Calu3 (cell line): Measurements from ENCODE around the gene PPP4C. TPM values are rescaled to one million over a fixed set of nuclear protein-coding genes. Genes with fewer than 3 reads are reported as not detected.

ENCODE experiments used
- BruUV-seq: library from RNA; stranded (reverse); fragments of 400-500 nt; replicated peaks from 2 replicates; lab custom pipeline; 2021; lab: Mats Ljungman, UMichigan
- CTCF ChIA-PET: fragments of 300-600 bp; sonication (Branson Sonifier 250); formaldehyde crosslinking; loops from one replicate; lab custom pipeline; 2022; ENCODE audit warnings: antibody characterized with exemption; lab: Charles Lee
- DNase-seq: peaks from one replicate; pipeline ENCODE4 v3.0.0; 2022
- H3K27ac Mint-ChIP-seq: one replicate; pipeline ENCODE4 v1.8.0; 2022; ENCODE audit warnings: mixed read lengths; ENCODE audit not compliant: unreplicated experiment
- H3K27me3 Mint-ChIP-seq: one replicate; pipeline ENCODE4 v1.8.0; 2022; ENCODE audit warnings: mixed read lengths; ENCODE audit not compliant: unreplicated experiment
- H3K36me3 Mint-ChIP-seq: one replicate; pipeline ENCODE4 v1.8.0; 2022; ENCODE audit warnings: mild to moderate bottlenecking, moderate library complexity, mixed read lengths; ENCODE audit not compliant: insufficient read depth, unreplicated experiment
- H3K4me1 Mint-ChIP-seq: one replicate; pipeline ENCODE4 v1.8.0; 2022; ENCODE audit warnings: mild to moderate bottlenecking, low read depth, mixed read lengths; ENCODE audit not compliant: unreplicated experiment
- H3K4me3 Mint-ChIP-seq: one replicate; pipeline ENCODE4 v1.8.0; 2022; ENCODE audit warnings: mild to moderate bottlenecking, low read depth, moderate library complexity, mixed read lengths; ENCODE audit not compliant: unreplicated experiment
- H3K9me3 Mint-ChIP-seq: one replicate; pipeline ENCODE4 v1.8.0; 2022; ENCODE audit warnings: low read depth, mixed read lengths; ENCODE audit not compliant: unreplicated experiment
- intact Hi-C: fragments of 100-400 bp; cut with micrococcal nuclease; formaldehyde crosslinking; loops from one replicate; pipeline ENCODE4 v1.10.0; 2022; ENCODE audit not compliant: unreplicated experiment
- total RNA-seq: library from RNA; stranded (reverse); gene quantifications from 2 replicates; pipeline ENCODE4 v1.2.3, GENCODE V29; 2022
- TF ChIP-seq, protein P1 (sequence below): fragments of 200-600 bp; IDR thresholded peaks from one replicate; pipeline ENCODE4 v1.8.0; 2022; ENCODE audit warnings: antibody characterized with exemption; ENCODE audit not compliant: unreplicated experiment

Gene PPP4C
- total RNA-seq, 1 experiment from 2014 or later: 184 TPM

DNA sequence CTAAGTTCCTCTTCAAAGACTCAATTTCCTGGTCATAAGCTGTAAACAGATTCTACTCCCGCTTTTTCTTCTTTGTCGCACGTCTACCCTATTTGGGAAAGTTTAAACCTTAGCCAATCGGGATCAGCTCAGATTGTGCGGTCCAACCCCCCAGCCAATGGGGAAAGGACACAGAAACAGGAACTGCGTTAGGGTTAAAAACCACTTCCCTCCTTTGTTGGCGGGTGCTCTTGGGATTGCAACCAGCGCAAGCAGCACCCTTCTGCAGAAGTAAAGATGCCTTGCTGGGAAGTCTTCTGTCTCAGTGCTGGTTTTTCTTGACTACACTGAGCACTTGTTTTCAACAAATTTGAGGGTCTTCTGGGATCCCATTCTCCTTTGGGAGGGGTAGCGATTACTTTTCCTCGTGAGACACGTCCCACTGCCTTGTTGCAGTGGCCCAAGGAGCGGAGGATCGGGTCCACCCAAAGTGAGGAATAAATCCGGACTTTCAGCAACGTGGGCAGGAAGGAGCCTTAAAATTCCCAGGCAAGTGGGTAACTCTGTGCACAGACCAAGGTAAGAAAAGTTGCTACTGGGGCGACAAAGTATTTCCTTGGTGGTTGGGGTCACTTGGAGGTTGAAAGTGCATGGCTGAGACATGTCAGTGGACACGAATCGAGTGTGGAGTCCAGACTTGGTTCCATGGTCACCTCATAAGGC is 21.2 kb downstream of the PPP4C start:
- intact Hi-C loops: no loop called here
- H3K9me3 Mint-ChIP-seq: peaks cover 6% of the 10 kb centered on the region
- no TSS peak for BruUV-seq
- H3K27ac Mint-ChIP-seq: peak overlapping the region; percentile 56
- no peaks in the 10 kb centered on the region for H3K27me3 Mint-ChIP-seq
- TF ChIP-seq, protein P1, sequence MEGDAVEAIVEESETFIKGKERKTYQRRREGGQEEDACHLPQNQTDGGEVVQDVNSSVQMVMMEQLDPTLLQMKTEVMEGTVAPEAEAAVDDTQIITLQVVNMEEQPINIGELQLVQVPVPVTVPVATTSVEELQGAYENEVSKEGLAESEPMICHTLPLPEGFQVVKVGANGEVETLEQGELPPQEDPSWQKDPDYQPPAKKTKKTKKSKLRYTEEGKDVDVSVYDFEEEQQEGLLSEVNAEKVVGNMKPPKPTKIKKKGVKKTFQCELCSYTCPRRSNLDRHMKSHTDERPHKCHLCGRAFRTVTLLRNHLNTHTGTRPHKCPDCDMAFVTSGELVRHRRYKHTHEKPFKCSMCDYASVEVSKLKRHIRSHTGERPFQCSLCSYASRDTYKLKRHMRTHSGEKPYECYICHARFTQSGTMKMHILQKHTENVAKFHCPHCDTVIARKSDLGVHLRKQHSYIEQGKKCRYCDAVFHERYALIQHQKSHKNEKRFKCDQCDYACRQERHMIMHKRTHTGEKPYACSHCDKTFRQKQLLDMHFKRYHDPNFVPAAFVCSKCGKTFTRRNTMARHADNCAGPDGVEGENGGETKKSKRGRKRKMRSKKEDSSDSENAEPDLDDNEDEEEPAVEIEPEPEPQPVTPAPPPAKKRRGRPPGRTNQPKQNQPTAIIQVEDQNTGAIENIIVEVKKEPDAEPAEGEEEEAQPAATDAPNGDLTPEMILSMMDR: no peak
- peaks cover 42% of the 10 kb centered on the region for H3K36me3 Mint-ChIP-seq
- H3K4me3 Mint-ChIP-seq: peak overlapping the region; percentile 62
- DNase-seq: no peak
- H3K4me1 Mint-ChIP-seq: peaks cover 23% of the 10 kb centered on the region
- CTCF ChIA-PET: no interaction called here

- intact Hi-C loops: no loop called here
- H3K36me3 Mint-ChIP-seq: peaks cover 13% of the 10 kb centered on the region
- H3K27ac Mint-ChIP-seq: peak overlapping the region; percentile 52
- TF ChIP-seq, protein P1: no peak
- peaks cover 19% of the 10 kb centered on the region for H3K4me1 Mint-ChIP-seq
- CTCF ChIA-PET: interaction anchor here (2.8 kb wide), 1 partner anchor 12 kb away, joined by 10 read pairs; the partner anchor contains the start of gene TBX6
- peak overlapping the region; percentile 35 for H3K4me3 Mint-ChIP-seq
- no peaks in the 10 kb centered on the region for H3K27me3 Mint-ChIP-seq
- no peak for DNase-seq
- no TSS peak for BruUV-seq
- peaks cover 4% of the 10 kb centered on the region for H3K9me3 Mint-ChIP-seq
Measured at GRCh38 chr16:30104090-30104489, 28.3 kb downstream of the PPP4C start.

DNA sequence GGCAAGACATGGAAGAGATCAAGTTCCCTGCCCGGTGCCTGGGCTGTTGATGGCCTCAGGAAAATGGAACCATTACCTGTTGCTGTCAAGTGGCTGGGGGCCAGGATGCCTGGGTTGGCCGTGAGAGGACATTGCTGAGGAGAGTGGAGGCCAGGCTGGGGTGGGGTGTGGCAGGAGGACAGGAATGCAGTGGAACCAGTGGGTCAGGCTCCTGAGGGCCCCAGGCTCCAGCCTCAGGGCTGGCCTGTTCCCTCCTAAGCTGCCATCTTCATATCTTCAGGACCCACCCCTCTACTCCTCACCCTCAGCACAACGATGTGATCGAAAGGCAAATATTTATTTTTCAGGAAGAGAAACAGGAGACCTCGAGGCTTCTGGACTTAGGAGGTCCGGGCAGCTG is 28.7 kb downstream of the PPP4C start:
- intact Hi-C loops: no loop called here
- no TSS peak for BruUV-seq
- H3K36me3 Mint-ChIP-seq: peaks cover 13% of the 10 kb centered on the region
- TF ChIP-seq, protein P1: no peak
- H3K4me3 Mint-ChIP-seq: peak overlapping the region; percentile 35
- H3K27ac Mint-ChIP-seq: peak overlapping the region; percentile 52
- H3K4me1 Mint-ChIP-seq: peaks cover 19% of the 10 kb centered on the region
- peaks cover 4% of the 10 kb centered on the region for H3K9me3 Mint-ChIP-seq
- CTCF ChIA-PET: interaction anchor here (2.8 kb wide), 1 partner anchor 12 kb away, joined by 10 read pairs; the partner anchor contains the start of gene TBX6
- peak; percentile 85 for DNase-seq
- H3K27me3 Mint-ChIP-seq: no peaks in the 10 kb centered on the region

GRCh38 chr16:30108059-30108850 is 32.5 kb downstream of the PPP4C start:
- Mint-ChIP-seq H3K9me3 (peaks cover 4% of the 10 kb centered on the region), H3K36me3 (peaks cover 14% of the 10 kb centered on the region), H3K4me3 (no peak overlapping the region), H3K4me1 (peaks cover 26% of the 10 kb centered on the region), H3K27me3 (no peaks in the 10 kb centered on the region), H3K27ac (no peak overlapping the region)
- no TSS peak for BruUV-seq
- CTCF ChIA-PET: no interaction called here
- TF ChIP-seq, protein P1: no peak
- no peak for DNase-seq
- intact Hi-C loops: no loop called here
